Motor neuron (in vitro differentiated cells): ENCODE results near the gene EFNA2. TPM values are rescaled to one million over a fixed set of nuclear protein-coding genes. Genes with fewer than 3 reads are reported as not detected.
"Not testable (repeated sequence)": the region's sequence is repeated elsewhere in the genome, so short reads cannot be mapped to it uniquely, and the experiment has no call there.

Source experiments
- ATAC-seq, 8 experiments: fragments of 200-7000 bp; cut with Tn5 transposase; replicated peaks in 6 of 8; 2 replicates each; pipeline ENCODE4 v1.8.0; 2021; ENCODE audit warnings: mild to moderate bottlenecking in 8 of 8, moderate library complexity in 8 of 8
- H3K27ac ChIP-seq, 2 donors: fragments of 250-450 bp; sonication (Bioruptor Pico); 2 replicates each; pipeline ENCODE4 v1.9.0; 2021; ENCODE audit warnings: antibody characterized with exemption in 2 of 2, mild to moderate bottlenecking in 2 of 2, moderate library complexity in 1 of 2
- H3K4me1 ChIP-seq, 2 donors: fragments of 250-450 bp; sonication (Bioruptor Pico); replicated peaks in 1 of 2; 2 replicates each; pipeline ENCODE4 v1.6.1; 2021; ENCODE audit warnings: antibody characterized with exemption in 2 of 2, mild to moderate bottlenecking in 2 of 2, moderate library complexity in 1 of 2
- H3K4me3 ChIP-seq, 5 donors: fragments of 250-450 bp; sonication (Bioruptor Pico); 2 replicates each; pipeline ENCODE4 v1.9.0; 2021; ENCODE audit warnings: antibody characterized with exemption in 5 of 5, mild to moderate bottlenecking in 5 of 5, moderate library complexity in 4 of 5
- WGBS, 10 experiments: fragments of 450-650 bp; shearing (Covaris generic); methylation state at CpG; one replicate each; pipeline ENCODE4 v1.0.0; 2022; 5-methylcytosine and 5-hydroxymethylcytosine counted together
- in situ Hi-C, 9 experiments: fragments of 400-800 bp; cut with MboI; loops; one replicate each; pipeline ENCODE4 v1.15.0; 2021; ENCODE audit warnings: low sequenced_read_pairs in 9 of 9, low pct_unique_long_range_greater_than_20kb in 2 of 9; ENCODE audit not compliant: unreplicated experiment in 9 of 9
- total RNA-seq, 8 experiments: library from RNA; unstranded; fragments of 300-600 nt; gene quantifications; 2 replicates each; pipeline versions ENCODE4 v1.2.3 to v1.2.4, GENCODE V29; 2022

Gene EFNA2
- total RNA-seq, 8 experiments from 2014 or later, result 2.4 to 9.2 (median 4.5) TPM; not detected in 3

DNA sequence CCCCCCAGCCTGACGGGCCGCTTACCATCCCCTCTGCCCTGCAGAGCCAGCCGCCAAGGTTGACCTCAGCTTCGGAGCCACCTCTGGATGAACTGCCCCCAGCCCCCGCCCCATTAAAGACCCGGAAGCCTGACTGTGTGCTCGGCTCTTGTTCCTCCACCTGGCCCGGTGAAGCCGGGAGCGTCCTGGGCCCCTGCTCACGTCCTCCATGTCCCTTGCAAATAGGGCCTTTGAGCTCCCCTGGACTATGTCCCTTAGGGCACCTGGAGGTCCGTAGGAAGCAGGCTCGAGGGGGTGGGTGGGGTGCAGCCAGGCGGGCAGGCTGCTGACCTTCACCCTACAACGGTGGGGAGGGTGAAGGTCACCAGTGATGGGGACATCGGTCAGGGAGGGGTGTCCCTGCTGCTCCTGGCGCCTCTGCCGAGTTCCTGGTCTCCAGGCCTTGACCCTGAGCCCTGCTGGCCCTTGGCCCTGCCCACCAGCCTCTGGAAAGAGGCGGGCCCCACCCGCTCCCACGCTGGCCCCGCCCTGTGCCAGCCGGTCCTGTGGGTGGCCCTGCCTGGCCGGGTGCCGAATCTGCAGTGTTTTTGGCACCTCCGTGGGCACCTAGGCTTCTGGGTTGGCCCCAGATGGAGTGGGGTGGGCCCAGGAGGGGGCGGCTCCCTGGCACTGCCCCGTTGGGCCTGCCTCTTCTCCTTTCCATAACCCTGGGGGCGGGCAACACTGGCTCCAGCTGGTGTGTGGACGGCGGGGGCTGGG, 40.8 kb upstream of the EFNA2 start:
- Histone ChIP-seq H3K4me3 (peak overlapping the region in 4 of 5 donors; percentile 1 to 2 (median 1)), H3K27ac (peak overlapping the region; percentile 57 to 64), H3K4me1 (peaks cover 20 to 50% of the 10 kb centered on the region in 2 donors)
- ATAC-seq, result no peak
- WGBS, 10 experiments, result no CpG with 5 or more reads among the region's 31 CpGs
- in situ Hi-C loops, result no loop called here

DNA sequence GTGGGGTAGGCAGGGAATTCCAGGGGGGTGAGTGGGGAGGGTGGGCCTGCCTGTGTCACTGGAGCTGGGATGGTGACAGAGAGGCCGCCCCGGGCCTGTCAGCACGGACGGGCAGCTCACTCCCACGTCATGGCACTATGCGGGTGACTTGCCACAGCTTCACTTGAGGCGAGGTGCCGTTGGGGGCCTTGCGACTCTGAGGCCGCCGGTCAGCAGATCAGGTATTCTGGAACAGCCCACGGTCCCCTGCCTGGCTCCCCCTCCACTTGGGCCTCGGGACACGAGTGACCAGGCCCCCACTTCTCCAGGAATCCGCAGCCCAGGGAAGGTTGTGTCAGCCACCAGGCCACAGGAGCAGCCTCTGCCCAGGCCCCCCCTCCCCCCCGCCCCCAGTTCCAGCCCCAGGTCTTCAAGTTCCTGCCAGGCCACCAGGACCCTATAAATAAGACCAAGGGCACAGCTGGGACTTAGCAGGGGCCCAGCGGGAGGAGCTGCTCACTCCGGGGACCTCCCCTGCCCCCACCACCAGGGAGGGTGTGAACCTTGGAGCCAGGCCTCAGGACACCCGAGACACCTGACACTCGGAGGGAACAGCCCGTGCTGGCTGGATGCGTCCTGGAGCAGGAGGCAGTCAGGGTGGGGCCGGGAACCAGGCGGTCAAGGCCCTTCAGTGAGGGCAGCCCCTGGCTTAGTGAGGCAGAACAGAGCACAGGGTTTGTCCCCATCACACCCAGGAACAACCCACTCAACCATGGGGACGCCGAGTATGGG, 40.0 kb upstream of the EFNA2 start:
- Histone ChIP-seq H3K4me1 (peaks cover 19 to 46% of the 10 kb centered on the region in 2 donors), H3K4me3 (no peak overlapping the region), H3K27ac (peak overlapping the region in 1 of 2 donors; percentile 16)
- in situ Hi-C loops, result no loop called here
- peak in 2 of 8 experiments; percentile 0 for ATAC-seq
- WGBS, 10 experiments, result 80% methylated on average over 1 of the region's 26 CpGs; no CpG with 5 or more reads in 9 of the 10 experiments

DNA sequence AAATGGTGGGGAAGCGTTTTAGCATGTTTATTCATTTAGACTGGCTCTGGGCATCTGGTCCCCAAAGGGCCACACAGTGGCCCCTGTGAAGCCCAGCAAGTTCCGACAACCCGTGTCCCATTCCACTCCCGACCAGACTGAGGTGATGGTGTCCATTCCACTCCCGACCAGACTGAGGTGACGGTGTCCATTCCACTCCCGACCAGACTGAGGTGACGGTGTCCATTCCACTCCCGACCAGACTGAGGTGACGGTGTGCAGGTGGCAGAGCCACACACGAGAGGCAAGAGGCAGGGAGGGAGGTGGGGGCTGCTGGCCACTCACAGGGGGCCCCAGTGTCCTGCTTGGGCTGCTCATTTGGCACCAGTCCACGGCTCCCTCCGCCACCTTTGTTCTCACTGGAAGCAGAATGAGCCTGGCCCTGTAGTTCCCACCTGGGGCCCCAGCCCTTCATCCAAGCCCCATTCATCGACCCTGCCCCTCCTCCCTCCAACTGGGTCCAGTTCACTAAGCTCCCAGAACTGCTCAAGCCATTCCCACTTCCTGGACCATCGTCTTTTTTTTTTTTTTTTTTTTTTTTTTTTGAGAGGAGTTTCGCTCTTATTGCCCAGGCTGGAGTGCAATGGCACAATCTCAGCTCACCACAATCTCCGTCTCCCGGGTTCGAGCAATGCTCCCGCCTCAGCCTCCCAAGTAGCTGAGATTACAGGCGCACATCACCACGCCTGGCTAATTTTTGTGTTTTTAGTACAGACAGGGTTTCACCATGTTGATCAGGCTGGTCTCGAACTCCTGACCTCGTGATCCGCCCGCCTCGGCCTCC, 39.2 kb upstream of the EFNA2 start:
- Histone ChIP-seq H3K27ac (peak overlapping the region in 1 of 2 donors; percentile 16), H3K4me1 (peaks cover 15 to 43% of the 10 kb centered on the region in 2 donors)
- WGBS, 10 experiments, result 81 to 96% (median 94%) methylated on average over 3 to 11 of the region's 27 CpGs; no CpG with 5 or more reads in 4 of the 10 experiments
- H3K4me3 ChIP-seq, in situ Hi-C loops: not testable (repeated sequence)
- ATAC-seq, result peak in 2 of 8 experiments; percentile 0 to 2

DNA sequence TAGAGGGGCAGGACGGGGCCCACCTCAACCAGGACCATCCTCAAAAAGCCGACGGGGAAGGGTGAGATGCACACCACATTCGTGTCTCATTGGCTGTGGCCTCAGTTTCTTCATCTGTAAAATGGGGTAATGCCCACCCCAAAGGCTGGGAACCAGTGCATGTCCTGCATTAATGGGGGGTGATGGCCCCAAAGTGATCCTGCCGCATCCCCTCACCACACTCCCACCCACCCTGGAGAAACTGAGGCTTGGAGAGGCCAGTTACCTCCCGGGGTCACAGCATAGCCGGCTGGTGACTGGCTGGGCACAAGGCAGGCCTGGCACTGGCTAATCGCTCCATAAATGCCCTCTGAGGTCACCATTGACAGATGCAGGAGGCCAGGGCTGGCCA, 37.9 kb upstream of the EFNA2 start:
- no peak for ATAC-seq
- H3K4me1 ChIP-seq, result peaks cover 21 to 39% of the 10 kb centered on the region in 2 donors
- in situ Hi-C loops, result no loop called here
- peak overlapping the region; percentile 56 to 93 (median 65) for H3K4me3 ChIP-seq
- peak overlapping the region; percentile 98 for H3K27ac ChIP-seq
- WGBS, 10 experiments, result 100% methylated on average over 1 of the region's 8 CpGs; no CpG with 5 or more reads in 7 of the 10 experiments

DNA sequence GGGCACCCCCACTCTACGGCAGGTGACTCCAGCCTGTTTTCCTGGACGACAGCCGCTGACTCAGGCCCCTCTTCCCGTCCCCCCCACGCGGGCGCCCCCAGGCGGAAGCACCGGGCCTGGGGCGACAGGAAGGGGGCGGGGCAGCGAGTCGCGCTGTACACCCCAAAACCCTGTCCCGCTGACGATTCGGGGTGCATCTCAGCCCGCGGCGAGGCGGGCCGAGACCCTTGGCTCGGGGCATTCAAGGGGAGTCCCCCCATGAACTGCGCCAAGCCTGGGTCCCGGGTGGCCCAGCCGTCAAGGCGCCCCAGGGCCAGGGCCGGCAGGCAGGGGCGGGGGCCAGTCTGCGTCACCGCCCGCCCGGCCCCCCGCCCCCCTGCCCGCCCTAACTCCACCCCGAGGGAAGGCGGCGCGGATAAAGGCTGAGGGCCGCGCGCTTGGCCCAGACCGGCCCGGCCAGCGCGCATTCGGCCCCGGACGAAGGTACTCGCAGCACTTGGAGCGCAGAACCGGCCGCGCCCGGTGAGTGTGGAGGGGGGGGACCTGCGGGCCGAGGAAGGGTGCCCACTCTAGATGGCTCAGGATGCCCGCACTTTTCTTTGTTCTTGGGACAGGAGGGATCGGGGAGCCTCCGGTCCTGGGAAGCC, 37.4 kb upstream of the EFNA2 start, which contains the start of gene MIDN:
MIDN (plus strand) TSS at position 445 of the 647 bp plus-strand sequence. CDS start 1,714 bp downstream, outside the sequence.
- WGBS, 10 experiments, result no CpG with 5 or more reads among the region's 60 CpGs
- in situ Hi-C loops, result no loop called here

DNA sequence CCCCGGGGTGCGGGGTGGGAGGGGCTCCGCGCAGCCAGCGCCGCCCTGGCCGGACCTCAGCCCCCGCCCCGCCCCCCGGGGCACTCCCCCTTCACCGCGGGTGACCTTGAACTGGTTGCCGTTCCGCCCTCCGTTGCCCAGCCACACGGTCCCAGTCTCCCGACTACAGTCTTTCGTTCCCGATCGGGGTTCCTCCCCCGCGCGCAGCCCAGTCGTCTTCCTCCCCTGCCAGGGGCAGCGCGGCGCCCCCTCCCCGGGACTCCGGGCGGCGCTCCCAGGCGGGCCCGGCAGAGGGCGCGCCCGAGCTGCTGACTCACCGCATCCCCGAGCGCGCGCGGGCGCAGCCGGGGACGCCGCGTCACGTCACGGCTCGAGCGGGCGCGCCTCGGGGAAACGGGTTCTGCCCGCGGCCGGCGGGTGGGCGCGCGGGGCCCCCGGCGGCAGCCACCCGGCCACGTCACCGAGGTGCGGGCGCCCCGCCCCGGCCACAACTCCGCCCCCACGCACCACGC, 36.8 kb upstream of the EFNA2 start:
- in situ Hi-C loops, result no loop called here
- Histone ChIP-seq H3K4me1 (peaks cover 30 to 49% of the 10 kb centered on the region in 2 donors), H3K4me3 (peak overlapping the region; percentile 56 to 93 (median 65)), H3K27ac (peak overlapping the region; percentile 98)
- WGBS, 10 experiments, result no CpG with 5 or more reads among the region's 74 CpGs
- peak; percentile 1 to 21 (median 6) for ATAC-seq

More for the DNA sequence above, 37.4 kb upstream of the EFNA2 start, which contains the start of gene MIDN:
- peak; percentile 1 to 31 (median 6) for ATAC-seq
- H3K4me3 ChIP-seq, result peak within 1 kb of the TSS; percentile 56 to 93 (median 65)
- H3K27ac ChIP-seq, result peak within 1 kb of the TSS; percentile 98
- H3K4me1 ChIP-seq, result peaks cover 26 to 44% of the 10 kb centered on the region in 2 donors

DNA sequence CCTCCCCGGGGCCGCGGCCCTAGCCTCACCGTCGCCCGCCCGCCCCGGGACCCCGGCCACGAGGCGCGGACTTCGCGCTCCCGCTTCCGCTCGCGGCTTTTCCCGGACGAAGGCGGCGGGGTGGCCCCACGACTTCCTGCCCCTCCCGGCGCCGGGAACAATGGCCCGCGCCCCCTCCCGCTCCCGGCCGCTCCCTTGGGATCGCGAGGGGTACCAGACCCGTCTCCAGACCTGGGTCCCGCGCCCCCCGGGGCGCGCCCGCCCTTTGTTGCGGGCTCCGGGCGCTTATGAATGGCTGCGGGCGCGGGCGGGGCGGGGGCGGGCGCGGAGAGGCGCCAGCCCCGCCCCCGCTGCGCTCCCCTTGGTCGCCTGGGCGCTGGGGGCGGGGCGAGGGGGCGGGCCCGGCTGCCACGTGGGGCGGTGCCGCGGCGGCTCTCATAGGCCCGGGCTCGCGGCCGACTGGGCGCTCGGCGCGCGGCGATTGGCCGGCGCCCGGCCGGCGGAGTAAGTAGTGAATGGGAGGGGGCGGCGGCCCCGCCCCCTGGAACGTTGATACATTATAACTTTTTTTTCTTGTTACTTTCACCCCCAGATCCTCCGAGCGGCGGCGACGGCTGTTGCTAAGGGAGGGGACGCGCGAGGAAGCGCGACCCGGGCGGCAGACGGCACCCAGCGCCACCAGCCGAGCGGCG, 36.2 kb upstream of the EFNA2 start:
- in situ Hi-C loops, result no loop called here
- Histone ChIP-seq H3K4me1 (peaks cover 27 to 44% of the 10 kb centered on the region in 2 donors), H3K4me3 (peak overlapping the region; percentile 56 to 93 (median 65)), H3K27ac (peak overlapping the region; percentile 98 to 99)
- WGBS, 10 experiments, result 1% methylated on average over 14 of the region's 102 CpGs; no CpG with 5 or more reads in 9 of the 10 experiments
- peak; percentile 1 to 47 (median 30) for ATAC-seq

DNA sequence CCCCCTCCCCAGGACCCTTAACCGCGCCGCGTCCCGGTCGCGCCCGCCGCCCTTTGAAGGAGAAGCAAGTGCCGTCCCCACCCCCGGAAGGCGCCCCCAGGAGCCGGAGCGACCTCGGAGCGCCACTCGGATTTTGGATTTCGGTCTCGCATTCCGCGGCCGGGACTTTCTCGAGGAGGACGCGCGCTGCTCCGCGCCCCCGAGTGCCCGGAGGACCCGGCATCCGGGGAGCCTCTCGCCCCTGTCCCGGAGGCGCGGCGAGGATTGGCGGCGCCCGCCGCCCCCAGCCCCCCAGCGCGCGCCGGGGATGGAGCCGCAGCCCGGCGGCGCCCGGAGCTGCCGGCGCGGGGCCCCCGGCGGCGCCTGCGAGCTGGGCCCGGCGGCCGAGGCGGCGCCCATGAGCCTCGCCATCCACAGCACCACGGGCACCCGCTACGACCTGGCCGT, 35.7 kb upstream of the EFNA2 start:
- H3K4me1 ChIP-seq, result peaks cover 21 to 38% of the 10 kb centered on the region in 2 donors
- WGBS, 10 experiments, result 0% methylated on average over 1 of the region's 67 CpGs; no CpG with 5 or more reads in 9 of the 10 experiments
- peak overlapping the region; percentile 56 to 93 (median 65) for H3K4me3 ChIP-seq
- peak overlapping the region; percentile 98 to 99 for H3K27ac ChIP-seq
- ATAC-seq, result no peak
- in situ Hi-C loops, result no loop called here

DNA sequence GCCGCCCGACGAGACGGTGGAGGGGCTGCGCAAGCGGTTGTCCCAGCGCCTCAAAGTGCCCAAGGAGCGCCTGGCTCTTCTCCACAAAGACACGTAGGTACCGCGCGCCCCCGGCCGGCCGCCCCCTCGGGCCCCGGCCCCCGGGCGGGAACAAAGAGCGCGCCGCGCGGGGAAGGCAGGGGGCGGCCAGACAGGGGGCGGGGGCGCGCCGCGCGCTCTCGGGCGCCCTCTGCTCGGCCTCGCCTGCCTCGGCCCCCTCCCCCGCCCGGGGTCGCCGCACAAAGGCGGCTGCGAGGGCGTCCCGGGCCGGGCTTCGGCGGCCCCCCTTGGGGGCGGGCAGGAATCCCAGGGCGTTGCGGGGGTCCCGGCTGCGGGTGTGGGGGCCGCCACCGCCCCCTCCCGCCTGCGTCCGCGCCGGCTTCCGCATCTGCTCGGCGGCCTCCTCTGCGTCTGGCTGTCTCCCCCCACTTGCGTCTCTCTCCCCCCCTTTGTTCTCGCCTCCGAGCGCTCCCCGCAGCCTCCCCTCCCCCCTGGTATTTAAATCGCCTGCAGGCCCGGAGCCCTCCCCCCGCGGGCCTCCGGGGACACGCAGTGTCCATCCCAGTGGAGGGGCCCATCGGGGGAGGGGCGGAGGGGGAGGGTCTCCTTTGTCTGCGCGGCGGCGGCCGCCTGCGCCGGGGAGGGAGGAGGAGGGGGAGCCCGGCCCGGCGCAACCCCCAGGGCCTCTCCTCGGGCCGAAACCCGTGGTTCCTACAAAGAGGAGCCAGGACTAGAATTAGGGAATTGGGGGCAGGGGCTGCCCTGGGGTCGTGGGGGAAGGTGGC, 35.0 kb upstream of the EFNA2 start:
- peak in 5 of 8 experiments; percentile 5 to 34 (median 28) for ATAC-seq
- Histone ChIP-seq H3K4me3 (peak overlapping the region; percentile 56 to 93 (median 65)), H3K4me1 (peaks cover 20 to 32% of the 10 kb centered on the region in 2 donors), H3K27ac (peak overlapping the region; percentile 98 to 99)
- in situ Hi-C loops, result no loop called here
- WGBS, 10 experiments, result 0% methylated on average over 2 of the region's 90 CpGs; no CpG with 5 or more reads in 9 of the 10 experiments

DNA sequence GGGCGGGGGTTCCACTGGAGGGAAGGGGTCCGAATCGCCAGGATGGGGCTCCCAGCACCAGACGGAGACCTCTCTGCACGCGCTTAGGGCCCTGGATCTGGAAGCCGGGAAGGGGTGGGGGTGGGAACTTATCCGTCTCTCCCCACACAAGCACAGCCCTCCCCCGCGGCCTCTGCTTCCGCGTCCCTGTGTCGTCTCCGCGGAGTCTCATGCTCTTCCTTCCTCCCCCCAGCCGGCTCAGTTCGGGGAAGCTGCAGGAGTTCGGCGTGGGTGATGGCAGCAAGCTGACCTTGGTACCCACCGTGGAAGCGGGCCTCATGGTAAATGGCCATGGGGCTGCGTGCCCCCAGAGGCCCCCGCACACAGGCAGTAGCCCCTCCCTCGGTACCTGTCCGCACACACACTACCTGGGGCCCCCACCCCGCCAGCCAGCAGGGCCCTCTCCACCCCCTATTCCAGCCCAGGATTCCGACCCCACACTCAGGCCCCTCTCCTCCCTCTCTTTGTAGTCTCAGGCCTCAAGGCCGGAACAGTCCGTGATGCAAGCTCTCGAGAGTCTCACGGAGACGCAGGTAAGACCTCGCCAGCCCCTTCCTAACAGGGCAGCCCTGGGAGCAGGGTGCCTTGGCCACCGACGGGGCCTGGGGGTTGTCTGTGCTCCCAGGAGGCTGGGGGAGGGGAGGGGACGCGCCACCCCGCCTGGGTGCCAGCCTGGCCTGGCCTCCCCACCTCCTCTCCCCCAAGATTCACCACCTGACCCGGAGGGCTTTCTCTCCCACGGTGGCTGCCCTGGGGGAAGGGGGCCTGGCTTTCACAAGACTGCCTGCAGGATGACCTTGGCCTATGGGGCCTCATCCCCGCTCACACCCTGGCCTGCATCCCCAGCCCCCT, 34.1 kb upstream of the EFNA2 start:
- in situ Hi-C loops, result no loop called here

More for the DNA sequence above, 34.1 kb upstream of the EFNA2 start:
- H3K4me1 ChIP-seq, result peaks cover 20 to 22% of the 10 kb centered on the region in 2 donors
- peak overlapping the region; percentile 98 to 99 for H3K27ac ChIP-seq
- ATAC-seq, result peak in 4 of 8 experiments; percentile 0
- no CpG with 5 or more reads among the region's 41 CpGs for WGBS, 10 experiments
- H3K4me3 ChIP-seq, result peak overlapping the region; percentile 56 to 93 (median 65)
